A549 (cell line): ENCODE results near the gene SHF. TPM values are rescaled to one million over a fixed set of nuclear protein-coding genes. Genes with fewer than 3 reads are reported as not detected.

Experiments
- ATAC-seq, 2 experiments: fragments of 200-7000 bp in 1 of 2; fragments of >200 bp in 1 of 2; cut with Nextera tagmentation in 1 of 2; cut with Tn5 transposase in 1 of 2; 3 replicates each; pipeline versions ENCODE4 v1.8.0 to v1.9.1; 2018 to 2020; ENCODE audit warnings: mild to moderate bottlenecking in 1 of 2, moderate library complexity in 1 of 2
- CTCF ChIA-PET: fragments of 300-600 bp; sonication (Branson Sonifier 250); formaldehyde crosslinking; extraction: SDS; loops from one replicate; lab custom pipeline; 2021; ENCODE audit warnings: antibody characterized with exemption, inconsistent platforms; lab: Yijun Ruan, JAX
- POLR2A ChIA-PET: fragments of 350-600 bp; formaldehyde crosslinking; extraction: SDS; loops from one replicate; lab custom pipeline; 2021; ENCODE audit warnings: antibody characterized with exemption, inconsistent platforms; lab: Yijun Ruan, JAX
- DNase-seq, 2 experiments: peaks; one replicate each; pipeline versions ENCODE4 v3.0.0 to v3.0.0-alpha.2; 2011 to 2016; ENCODE audit warnings: low read depth in 1 of 2, low spot score in 1 of 2
- FAIRE-seq: peaks from 2 replicates; lab custom pipeline; 2011; peaks lifted over from hg19 to GRCh38; lab: Jason Lieb, UNC
- H3K27ac ChIP-seq, 2 experiments: fragments of >200 bp; sonication (Bioruptor Twin); formaldehyde crosslinking; 3 replicates each; pipeline ENCODE4 v1.5.1; 2016 to 2017
- H3K4me1 ChIP-seq: fragments of >200 bp; sonication (Bioruptor Twin); formaldehyde crosslinking; 3 replicates; pipeline ENCODE4 v1.6.1; 2016
- H3K4me2 ChIP-seq: fragments of >200 bp; sonication (Bioruptor Twin); formaldehyde crosslinking; 3 replicates; pipeline ENCODE4 v1.6.1; 2016
- H3K4me3 ChIP-seq: fragments of >200 bp; sonication (Bioruptor Twin); formaldehyde crosslinking; 3 replicates; pipeline ENCODE4 v1.5.1; 2016
- H3K9me3 ChIP-seq: fragments of >200 bp; sonication (Bioruptor Twin); formaldehyde crosslinking; 3 replicates; pipeline ENCODE4 v1.6.1; 2016
- BCL3 ChIP-seq: fragments of >200 bp; sonication (Bioruptor Twin); formaldehyde crosslinking; IDR thresholded peaks from 3 replicates; pipeline ENCODE4 v1.6.1; 2016
- CBX2 ChIP-seq: fragments of 200-600 bp; sonication (generic); IDR thresholded peaks from 2 replicates; pipeline ENCODE4 v1.6.1; 2016; ENCODE audit warnings: low read depth, mild to moderate bottlenecking, borderline replicate concordance
- CBX8 ChIP-seq: fragments of 200-600 bp; sonication (generic); IDR thresholded peaks from 2 replicates; pipeline ENCODE4 v1.6.1; 2016
- CHD2 ChIP-seq: fragments of 150-350 bp; IDR thresholded peaks from 2 replicates; pipeline ENCODE4 v1.6.1; 2014; ENCODE audit warnings: low read length; ENCODE audit not compliant: partially characterized antibody
- CHD4 ChIP-seq: fragments of 200-600 bp; sonication (generic); IDR thresholded peaks from 2 replicates; pipeline ENCODE4 v1.6.1; 2016; ENCODE audit warnings: antibody characterized with exemption, mild to moderate bottlenecking, borderline replicate concordance
- ELK1 ChIP-seq: fragments of 150-350 bp; IDR thresholded peaks from 2 replicates; pipeline ENCODE4 v1.6.1; 2014; ENCODE audit warnings: low read depth, mild to moderate bottlenecking, low read length
- ESRRA ChIP-seq: fragments of 150-350 bp; IDR thresholded peaks from 2 replicates; pipeline ENCODE4 v1.6.1; 2014; ENCODE audit warnings: mild to moderate bottlenecking, low read length, borderline replicate concordance
- FOSB ChIP-seq: fragments of 250-450 bp; sonication (Bioruptor Pico); IDR thresholded peaks from 2 replicates; pipeline ENCODE4 v1.5.0; 2020; ENCODE audit warnings: mild to moderate bottlenecking, moderate library complexity
- HEYL ChIP-seq: fragments of 250-450 bp; sonication (Bioruptor Pico); IDR thresholded peaks from 2 replicates; pipeline ENCODE4 v1.8.0; 2021; ENCODE audit warnings: mild to moderate bottlenecking, moderate library complexity
- HOXB13 ChIP-seq: fragments of 250-450 bp; sonication (Bioruptor Pico); IDR thresholded peaks from 2 replicates; pipeline ENCODE4 v1.5.0; 2020; ENCODE audit warnings: low read depth, mild to moderate bottlenecking, moderate library complexity
- JUN ChIP-seq, 2 experiments: fragments of >200 bp; sonication (Bioruptor Twin); formaldehyde crosslinking; IDR thresholded peaks; 2 replicates in 1 of 2; 3 replicates in 1 of 2; pipeline ENCODE4 v1.6.1; 2016 to 2017
- JUNB ChIP-seq: fragments of >200 bp; sonication (Bioruptor Twin); formaldehyde crosslinking; IDR thresholded peaks from 2 replicates; pipeline ENCODE4 v1.6.1; 2016
- KDM1A ChIP-seq: fragments of 200-600 bp; sonication (generic); IDR thresholded peaks from 2 replicates; pipeline ENCODE4 v1.6.1; 2016; ENCODE audit warnings: low read depth, mild to moderate bottlenecking
- MAZ ChIP-seq: fragments of 150-350 bp; IDR thresholded peaks from 2 replicates; pipeline ENCODE4 v1.6.1; 2014; ENCODE audit warnings: antibody characterized with exemption, low read depth, low read length, borderline replicate concordance
- NFE2L2 ChIP-seq: fragments of 150-350 bp; conservative IDR thresholded peaks from 2 replicates; pipeline ENCODE4 v1.6.1; 2014; ENCODE audit warnings: low read length
- RARB ChIP-seq: fragments of 250-450 bp; sonication (Bioruptor Pico); IDR thresholded peaks from 2 replicates; pipeline ENCODE4 v1.8.0; 2021; ENCODE audit warnings: mild to moderate bottlenecking, moderate library complexity
- RCOR1 ChIP-seq: fragments of 150-350 bp; IDR thresholded peaks from 2 replicates; pipeline ENCODE4 v1.6.1; 2014; ENCODE audit warnings: antibody characterized with exemption, low read length, low read depth
- SREBF2 ChIP-seq: fragments of 450-650 bp; IDR thresholded peaks from 2 replicates; pipeline ENCODE4 v1.6.1; 2014; ENCODE audit warnings: mild to moderate bottlenecking, moderate library complexity
- ZNF302 ChIP-seq: fragments of 250-450 bp; sonication (Bioruptor Pico); IDR thresholded peaks from 2 replicates; pipeline ENCODE4 v1.9.0; 2021; ENCODE audit warnings: inconsistent platforms, mild to moderate bottlenecking, moderate library complexity
- WGBS: methylation state at CpG from one replicate; pipeline ENCODE4 v1.1.6; 2017; ENCODE audit errors: missing lambda C conversion rate; 5-methylcytosine and 5-hydroxymethylcytosine counted together
- polyA plus RNA-seq, 4 experiments: library from polyadenylated mRNA; depleted of rRNA in 3 of 4; stranded (reverse); fragments of >200 nt; fragmentation: RNase III in 1 of 4; extraction: RNeasy Plus Mini Kit Qiagen cat#74134 plus additional on column Dnase treatment in 1 of 4; gene quantifications; 2 replicates in 3 of 4; 3 replicates in 1 of 4; pipeline ENCODE4 v1.2.3, GENCODE V29; 2011 to 2017
- TF ChIP-seq, protein P1 (sequence below): IDR thresholded peaks from 2 replicates; pipeline ENCODE4 v1.6.1; 2012

The SHF gene
- polyA plus RNA-seq, 2 of the 4 experiments (the other 2 are of a cell fraction) = 0.36 to 0.85 TPM

DNA sequence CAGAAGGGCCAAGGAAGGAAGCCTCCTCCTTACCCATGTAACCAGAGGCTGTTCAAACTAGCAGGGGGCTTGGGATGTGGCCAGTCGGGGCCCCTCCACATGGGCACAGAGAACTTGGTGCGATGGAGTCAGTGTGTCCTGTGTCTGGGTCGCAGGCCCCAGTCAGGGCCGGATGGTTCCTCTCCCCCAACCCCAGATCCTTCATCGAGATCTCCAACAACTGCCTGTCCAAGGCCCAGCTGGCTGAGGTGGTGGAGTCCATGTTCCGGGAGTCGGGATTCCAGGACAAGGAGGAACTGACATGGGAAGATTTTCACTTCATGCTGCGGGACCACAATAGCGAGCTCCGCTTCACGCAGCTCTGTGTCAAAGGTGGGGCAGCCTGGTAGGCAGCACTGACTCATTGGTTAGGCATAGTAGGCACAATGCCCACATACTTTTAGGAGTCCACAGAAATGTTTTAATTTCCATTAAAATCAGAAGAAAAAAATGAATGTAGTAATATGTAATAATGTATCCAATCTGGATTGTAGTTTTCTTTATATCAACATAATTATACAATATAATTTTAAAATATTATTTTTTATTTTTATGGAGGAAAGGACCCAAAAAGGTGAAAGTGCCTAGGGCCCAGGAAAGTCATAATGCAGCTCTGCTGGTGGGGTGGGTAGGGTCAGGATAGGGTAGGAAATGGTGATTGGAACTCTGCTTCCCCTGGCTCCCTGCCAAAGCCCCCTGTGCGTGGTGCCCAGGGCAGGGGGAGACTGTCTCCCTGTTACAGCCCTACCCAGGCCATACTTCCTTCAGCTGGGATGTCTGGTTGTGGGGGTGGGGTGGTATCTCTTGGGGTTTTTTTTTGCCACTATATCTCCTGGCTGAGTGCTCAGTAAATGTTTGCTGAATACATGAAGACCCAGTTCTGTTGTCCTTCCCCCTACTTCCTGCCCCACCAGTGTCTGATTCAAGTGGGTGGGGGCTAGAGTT lies 39.4 kb downstream of the SHF start:
- ChIA-PET CTCF (interaction anchor here (1.5 to 4.0 kb wide), 3 partner anchors 12 to 22 kb away, joined by 5 to 30 read pairs (median 6); no protein-coding TSS in a partner anchor), POLR2A (no interaction called here)
- 83% methylated on average over 10 of the region's 12 CpGs for WGBS
- DNase-seq = no peak
- no peak for ATAC-seq
- Histone ChIP-seq H3K4me1 (no peaks in the 10 kb centered on the region), H3K27ac (no peak overlapping the region), H3K9me3 (no peaks in the 10 kb centered on the region), H3K4me3 (no peak overlapping the region), H3K4me2 (no peak overlapping the region)
- no peak for FAIRE-seq
- TF ChIP-seq ELK1 (no peak), CBX8 (no peak), RARB (CRISPR knock-in tag) (no peak), JUN (IDR thresholded peaks at IDR 0.05) (no peak), NFE2L2 (no peak), CBX2 (no peak)

DNA sequence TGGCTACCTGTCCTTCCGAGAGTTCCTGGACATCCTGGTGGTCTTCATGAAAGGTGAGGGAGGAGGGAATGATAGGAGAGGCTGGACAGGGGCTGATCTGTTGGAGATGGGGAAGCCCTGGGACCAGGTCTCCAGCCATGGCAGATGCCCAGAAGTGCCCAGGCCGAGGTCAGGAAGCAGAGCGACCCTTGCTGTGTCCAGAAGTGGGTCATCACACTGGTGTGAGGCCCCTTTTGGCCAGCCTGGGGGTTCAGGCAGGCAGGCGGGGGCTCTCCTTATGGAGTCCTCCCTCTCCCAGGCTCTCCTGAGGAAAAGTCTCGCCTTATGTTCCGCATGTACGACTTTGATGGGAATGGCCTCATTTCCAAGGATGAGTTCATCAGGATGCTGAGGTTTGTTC lies 40.2 kb downstream of the SHF start:
- 77% methylated on average over 5 of the region's 7 CpGs for WGBS
- no peaks in the 10 kb centered on the region for H3K9me3 ChIP-seq
- no peak for DNase-seq
- no peak for TF ChIP-seq HEYL (CRISPR knock-in tag)
- TF ChIP-seq BCL3 = no peak
- TF ChIP-seq ELK1 = no peak
- no peak for TF ChIP-seq ZNF302 (CRISPR knock-in tag)
- TF ChIP-seq RCOR1 = no peak
- no peak for TF ChIP-seq ESRRA
- TF ChIP-seq, protein P1, sequence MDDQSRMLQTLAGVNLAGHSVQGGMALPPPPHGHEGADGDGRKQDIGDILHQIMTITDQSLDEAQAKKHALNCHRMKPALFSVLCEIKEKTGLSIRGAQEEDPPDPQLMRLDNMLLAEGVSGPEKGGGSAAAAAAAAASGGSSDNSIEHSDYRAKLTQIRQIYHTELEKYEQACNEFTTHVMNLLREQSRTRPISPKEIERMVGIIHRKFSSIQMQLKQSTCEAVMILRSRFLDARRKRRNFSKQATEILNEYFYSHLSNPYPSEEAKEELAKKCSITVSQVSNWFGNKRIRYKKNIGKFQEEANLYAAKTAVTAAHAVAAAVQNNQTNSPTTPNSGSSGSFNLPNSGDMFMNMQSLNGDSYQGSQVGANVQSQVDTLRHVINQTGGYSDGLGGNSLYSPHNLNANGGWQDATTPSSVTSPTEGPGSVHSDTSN = no peak
- no peak for TF ChIP-seq SREBF2
- no peak for TF ChIP-seq FOSB (CRISPR knock-in tag)
- TF ChIP-seq CHD2 = no peak
- no peak for TF ChIP-seq JUNB
- no peak for TF ChIP-seq MAZ
- TF ChIP-seq HOXB13 (CRISPR knock-in tag) = no peak
- TF ChIP-seq CHD4 = no peak
- TF ChIP-seq KDM1A = no peak
- TF ChIP-seq, all 56 proteins: peak for 0
- H3K4me2 ChIP-seq = no peak overlapping the region
- ATAC-seq (no peak), FAIRE-seq (no peak)
- CTCF ChIA-PET = no interaction called here
- H3K4me1 ChIP-seq = no peaks in the 10 kb centered on the region
- POLR2A ChIA-PET = no interaction called here
- H3K27ac ChIP-seq = no peak overlapping the region
- no peak overlapping the region for H3K4me3 ChIP-seq
